ENCODE results near the gene USP22.

USP22 gene

DNA sequence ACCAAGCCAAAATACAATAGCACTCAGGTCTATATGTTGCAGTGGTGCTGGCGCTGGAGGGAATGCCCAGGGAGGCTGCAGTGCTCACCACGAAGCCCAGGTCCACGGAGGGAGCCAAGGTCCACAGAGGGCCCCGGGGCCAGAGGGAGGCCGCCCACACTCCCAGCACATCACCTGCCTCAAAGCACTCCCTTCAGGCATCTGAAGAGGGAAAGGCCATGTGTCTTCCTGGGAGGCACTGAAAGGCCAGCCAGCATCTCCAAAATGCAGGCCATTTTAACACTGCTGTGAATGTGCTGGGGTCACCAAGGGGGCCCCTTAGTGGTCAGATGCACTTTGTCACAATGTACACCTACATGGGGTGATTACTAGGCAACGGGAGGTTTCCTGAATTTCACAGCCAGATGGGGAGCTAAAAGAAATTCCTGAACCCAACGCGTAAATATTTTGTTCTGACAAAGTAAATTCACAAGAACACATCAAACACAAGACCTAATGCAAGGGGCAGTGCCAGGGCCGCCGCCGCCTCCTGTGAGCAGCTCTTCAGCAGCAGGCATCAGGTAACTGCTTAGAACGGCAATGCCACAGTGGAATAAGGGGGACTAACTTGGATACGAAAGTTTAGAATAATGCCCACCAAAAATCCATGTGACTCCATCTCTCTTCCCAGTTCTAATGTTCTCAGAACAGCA is 42.8 kb downstream of the USP22 start:
- no peak for DNase-seq

DNA sequence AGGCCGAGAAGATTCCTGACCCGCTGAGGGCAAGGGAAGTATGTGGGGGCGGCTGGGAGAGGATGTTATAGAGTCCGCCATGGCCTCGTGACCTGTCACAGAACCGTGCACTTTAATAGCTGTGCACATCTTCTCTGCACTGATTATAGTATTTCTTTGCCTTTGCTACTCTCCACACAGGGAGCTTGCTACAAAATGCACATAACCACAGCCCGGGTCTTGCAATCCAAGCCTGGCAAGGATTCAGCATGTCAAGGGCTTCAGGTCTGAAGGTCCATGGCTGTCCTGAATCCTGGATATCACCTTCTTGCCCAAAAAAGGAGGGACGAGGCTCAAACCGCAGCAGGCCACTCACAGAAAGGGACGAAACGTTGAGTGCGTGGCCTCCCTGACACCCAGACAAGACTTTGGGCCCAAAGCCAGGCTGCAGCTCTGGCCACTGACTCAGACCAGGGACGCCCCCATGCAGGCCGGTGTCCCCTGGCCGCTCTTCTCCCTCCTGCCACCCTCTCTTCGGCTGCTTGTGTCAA is 43.7 kb downstream of the USP22 start:
- DNase-seq, result no peak

DNA sequence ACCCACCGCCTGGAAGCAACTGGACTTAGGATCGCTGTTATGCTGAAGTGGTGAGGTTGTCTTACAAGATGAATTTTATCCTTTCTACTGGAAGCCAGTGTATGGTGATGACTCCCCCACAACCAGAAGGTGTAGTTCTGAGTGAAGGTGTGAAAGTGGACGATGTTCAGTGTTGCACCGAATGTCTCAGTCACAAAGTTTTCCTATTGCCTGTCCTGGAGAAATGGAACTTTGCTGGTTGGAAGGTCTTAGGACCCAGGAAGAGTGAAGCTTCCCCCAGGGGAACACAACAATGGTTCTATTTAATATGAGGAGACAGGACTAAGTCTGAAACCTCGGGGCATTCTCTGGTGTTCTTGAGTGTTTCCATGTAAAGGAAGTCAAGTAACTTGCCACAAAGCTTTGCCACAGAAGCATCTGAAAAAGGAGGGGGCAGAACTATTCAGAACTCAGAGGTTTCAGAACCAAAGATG is 44.2 kb downstream of the USP22 start:
- DNase-seq, result no peak

DNA sequence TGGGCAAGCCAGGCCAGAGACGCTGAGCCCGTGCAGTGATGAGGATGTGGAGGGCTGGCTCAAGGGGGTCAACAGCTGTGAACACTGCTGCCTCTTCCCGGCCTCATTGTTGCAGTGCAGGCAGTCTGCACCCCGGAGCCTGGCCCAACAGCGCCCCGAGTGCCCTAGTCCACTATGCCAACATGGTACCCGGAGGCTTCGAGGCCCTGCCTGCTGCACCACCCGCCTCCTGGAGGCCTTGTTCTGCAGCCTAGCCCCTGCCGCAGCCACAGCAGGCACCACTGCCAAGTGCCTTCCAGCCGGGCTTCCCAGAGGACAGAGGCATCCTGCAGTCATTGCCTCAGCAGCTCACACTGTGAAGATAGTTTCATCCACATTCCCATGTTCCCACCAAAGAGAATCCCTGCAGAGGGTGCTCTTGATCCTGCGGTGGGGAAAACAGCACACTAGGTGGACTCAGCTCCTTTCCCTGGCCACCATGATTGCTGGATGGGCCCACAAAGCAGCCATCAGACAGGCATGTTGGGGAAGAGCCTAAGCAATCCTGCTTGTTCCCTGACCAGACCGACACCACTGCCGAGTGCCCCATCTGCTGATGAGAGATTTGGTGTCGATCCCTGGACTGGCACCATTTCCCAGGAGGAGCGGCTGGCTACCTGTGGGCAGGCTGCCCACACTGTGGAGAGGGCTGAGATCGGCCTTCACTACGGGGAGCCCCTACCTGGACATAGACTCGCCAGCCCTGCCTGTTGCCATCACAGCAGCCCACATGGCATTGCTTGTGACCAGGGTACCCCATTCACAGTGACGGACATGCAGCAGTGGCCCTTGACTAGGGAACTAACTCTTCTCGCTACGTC is 44.9 kb downstream of the USP22 start:
- no peak for DNase-seq

GRCh38 chr17:20996724-20997615 is 45.8 kb downstream of the USP22 start:
- DNase-seq, result no peak

- no peak for DNase-seq
Observed at GRCh38 chr17:20995873-20996723, 46.7 kb downstream of the USP22 start.

DNA sequence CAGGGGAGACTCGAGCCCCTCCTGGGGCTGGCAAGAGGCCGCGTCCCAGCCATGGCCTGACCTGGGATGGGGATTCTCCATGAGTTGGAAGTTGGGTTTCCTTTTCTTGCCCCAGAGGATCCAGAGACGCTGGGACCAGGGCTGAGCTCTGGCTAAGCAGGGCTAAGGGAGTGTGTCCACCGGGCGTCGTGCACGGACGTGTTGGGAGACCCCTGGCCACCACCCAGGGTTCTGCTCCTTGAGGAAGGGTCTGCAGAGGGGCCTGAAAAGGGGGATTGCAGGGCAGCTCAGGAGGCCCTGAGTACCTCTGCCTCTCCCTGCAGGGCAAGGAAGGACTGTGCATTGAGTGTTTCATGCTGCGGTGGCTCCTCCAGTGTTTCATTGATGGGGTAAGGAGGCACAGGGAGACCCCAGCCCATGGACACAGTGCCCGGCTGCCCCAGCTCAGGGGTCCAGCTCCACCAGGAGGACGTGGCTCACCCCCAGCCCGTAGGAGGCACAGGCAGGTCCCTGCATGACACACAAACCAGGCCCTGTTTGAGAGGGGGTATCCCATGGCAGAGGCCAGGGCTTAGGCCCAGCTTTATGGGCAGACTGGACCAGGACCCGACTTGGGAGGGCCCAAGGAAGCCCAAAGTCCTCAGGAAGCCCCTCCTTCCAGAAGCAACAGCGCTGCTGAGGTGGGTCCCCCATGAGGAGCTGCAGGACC is 47.5 kb downstream of the USP22 start:
- no peak for DNase-seq

- DNase-seq, result no peak
Observed at GRCh38 chr17:20994779-20995149, 48.0 kb downstream of the USP22 start.

GRCh38 chr17:20993863-20994778 is 48.7 kb downstream of the USP22 start:
- DNase-seq, result no peak

GRCh38 chr17:20992987-20993862 is 49.6 kb downstream of the USP22 start:
- DNase-seq, result peak; percentile 58 to 66

GRCh38 chr17:20992416-20992815 is 50.4 kb downstream of the USP22 start:
- no peak for DNase-seq

DNA sequence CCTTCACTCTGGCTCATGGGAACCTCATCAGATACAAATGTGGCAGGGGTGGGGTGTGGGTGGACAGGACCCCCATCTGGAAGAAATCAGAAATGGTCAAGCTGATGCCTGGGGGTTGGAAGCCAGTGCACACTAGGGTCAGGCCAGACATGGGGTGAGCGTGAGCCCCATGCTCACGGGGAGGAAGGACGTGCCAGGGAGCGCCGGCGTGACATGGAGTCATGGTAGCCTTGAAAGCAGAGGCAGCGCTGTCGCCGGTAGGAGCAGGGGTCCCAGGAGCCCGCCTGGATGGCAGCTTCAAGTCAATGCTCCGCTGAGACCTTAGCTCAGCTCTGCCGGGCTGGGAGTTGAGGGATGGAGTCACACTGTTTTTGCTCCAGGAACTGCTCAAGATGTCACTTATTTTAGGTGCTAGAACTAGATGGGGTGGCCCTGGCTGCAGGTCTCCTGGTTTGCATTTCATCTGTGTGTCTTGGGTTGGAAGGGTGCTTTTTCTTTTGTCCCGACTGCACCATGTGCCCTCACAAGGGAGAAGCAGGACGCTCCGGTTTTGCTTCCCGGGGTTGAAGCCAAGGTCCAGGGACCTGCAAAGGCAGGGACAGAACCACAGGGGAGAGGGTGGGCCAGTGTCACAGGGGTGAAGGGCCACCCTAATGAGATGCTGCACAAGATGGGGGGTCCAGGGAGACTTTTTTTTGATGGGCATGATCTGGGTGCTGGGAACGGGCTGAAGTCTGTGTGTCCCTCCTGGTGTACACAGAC is 51.4 kb downstream of the USP22 start:
- DNase-seq, result no peak

DNA sequence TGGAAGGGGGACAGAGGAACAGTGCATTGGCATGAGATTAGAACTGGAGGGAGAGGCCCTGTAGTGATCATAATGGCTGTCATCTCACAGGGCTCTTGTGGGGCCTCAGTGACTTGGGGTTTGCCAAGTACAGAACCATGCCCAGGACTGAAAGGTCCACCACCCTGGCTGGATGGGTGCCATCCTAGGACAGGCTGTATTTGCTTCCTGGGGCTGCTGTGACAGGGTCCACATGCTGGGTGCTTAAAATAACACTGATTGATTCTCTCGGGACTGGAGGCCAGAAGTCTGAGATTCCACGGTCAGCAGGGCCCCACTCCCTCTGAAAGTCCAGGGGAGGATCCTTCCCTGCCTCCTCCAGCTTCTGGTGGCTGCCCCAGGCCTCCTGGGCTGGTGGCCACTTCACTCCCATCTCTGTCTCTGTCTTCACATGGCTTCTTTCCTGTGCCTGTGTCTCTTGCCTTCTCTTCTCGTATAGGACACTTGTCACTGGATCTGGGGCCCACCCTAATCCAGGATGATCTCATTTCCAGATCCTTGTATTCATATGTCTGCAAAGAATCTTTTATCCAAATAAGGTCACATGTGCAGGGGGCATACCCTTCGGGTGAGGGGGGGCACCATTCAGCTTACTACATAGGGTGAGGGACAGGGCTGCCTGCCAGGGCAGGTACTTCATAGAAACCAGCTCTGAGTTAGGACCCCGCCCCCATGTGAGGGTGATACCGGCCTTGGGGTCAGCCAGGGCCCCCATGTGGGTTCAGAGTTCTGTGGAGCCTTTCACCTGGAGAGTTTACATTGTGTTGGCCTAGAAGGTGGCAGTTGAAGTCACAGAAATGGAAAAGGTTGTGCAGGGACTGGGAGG is 52.6 kb downstream of the USP22 start:
- DNase-seq, result no peak

GRCh38 chr17:20989481-20989880 is 53.3 kb downstream of the USP22 start:
- DNase-seq, result no peak

DNA sequence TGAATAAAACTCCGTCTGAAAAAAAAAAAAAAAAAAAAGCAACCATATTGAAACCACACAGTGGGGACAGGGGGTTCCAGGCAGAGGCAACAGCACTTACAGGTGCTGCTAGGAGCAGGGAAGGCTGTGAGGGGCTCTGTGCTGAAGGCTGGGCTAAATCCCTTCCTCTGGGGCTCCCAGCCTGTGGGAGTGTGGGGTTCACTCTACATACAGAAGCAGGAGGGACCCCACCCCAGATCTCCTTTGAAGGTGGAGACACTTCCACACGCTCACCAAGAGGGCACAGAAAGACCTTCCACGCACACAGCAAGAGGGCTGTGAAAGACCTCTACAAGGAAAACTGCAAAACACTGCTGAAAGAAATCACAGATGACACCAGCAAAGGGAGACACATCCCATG is 53.9 kb downstream of the USP22 start:
- no peak for DNase-seq

DNA sequence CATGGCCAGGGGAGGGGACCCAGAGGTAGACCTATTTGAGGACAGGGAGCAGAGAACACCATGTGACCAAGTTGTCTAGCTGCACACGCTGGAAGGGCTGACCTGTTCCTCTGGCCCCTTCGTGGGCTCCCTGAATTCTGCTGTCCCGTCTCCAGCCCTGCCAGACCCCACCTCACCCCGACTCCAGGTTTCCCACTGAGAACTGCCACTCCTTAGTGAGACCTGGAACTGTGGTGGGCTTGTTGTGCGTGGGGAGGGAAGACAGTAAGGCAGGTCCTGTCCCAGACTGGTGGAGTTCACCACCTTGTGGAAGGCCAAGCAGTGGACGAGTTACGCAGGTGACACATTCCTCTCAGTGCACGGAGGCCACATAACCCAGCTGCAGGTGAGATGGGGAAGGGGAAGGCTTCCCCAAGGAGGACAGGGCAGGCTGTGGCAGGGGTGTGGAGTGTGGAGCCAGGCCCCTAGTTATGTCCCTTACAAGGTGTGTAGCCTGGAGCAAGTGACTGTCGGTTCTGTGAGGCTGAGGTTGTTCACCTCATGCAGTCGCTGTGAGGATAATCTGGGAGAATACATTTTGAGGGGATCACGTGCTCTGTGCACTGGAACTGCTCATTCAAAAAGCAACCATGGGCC is 54.7 kb downstream of the USP22 start:
- no peak for DNase-seq

- DNase-seq, result no peak
Observed at GRCh38 chr17:20987511-20987910, 55.3 kb downstream of the USP22 start.

All from stimulated activated CD4-positive, alpha-beta T cell treated with anti-CD3 and anti-CD28 coated beads, Interleukin-2, amount 100 ng/mL, for 48 hours (primary cell).